NT2/D1 (cell line): ENCODE results near the gene COMMD10.

ENCODE experiments used
- SUZ12 ChIP-seq: IDR thresholded peaks from 2 replicates; pipeline ENCODE4 v1.6.1; 2011; ENCODE audit not compliant: insufficient read length, insufficient read depth; ENCODE audit errors: extremely low read depth
- YY1 ChIP-seq: IDR thresholded peaks from 2 replicates; pipeline ENCODE4 v1.6.1; 2011; ENCODE audit not compliant: insufficient read length, insufficient read depth

DNA sequence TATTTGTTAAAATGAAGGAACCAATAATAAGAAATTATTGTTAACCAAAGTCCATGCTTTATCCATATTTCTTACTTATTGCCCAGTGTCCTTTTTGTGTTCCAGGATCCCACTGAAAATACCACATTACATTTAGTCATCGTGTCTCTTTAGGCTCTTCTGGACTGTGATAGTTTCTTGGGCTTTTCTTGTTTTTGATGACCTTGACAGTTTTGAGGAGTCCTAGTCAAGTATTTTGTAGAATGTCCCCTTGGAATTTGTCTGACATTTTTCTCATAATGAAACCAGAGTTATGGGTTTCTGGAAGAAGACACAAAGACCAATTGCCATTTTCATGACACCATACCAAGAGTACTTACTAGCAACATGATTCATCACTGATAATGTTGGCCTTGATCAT lies 13.6 kb upstream of the COMMD10 start:
- TF ChIP-seq SUZ12 (no peak), YY1 (no peak)
